ENCODE measurements around the gene BSN.

Gene BSN

DNA sequence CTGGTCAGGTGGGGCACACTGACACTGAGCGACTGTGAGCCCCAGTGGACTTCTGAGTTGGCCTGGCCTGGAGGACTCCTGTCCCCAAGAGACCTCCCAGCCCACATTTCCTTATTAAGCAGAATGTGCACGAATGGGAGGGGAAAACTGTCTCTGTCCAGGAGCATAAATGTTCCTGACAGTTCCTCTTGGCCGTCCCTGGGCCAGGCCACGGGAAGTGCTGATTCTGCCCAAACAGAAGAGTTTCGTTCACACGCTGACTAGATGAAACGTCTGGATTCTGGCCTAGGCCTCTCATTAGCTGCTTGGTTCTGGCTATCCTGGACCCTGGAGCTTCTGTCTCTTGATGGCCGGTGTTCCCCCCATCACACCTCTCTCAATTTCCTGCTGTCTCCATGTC is 90.4 kb downstream of the BSN start:
- H3K9me3 ChIP-seq (ENCODE audit: insufficient read depth, low read length, severe bottlenecking), result no peaks in the 10 kb centered on the region
- H3K4me3 ChIP-seq (ENCODE audit: low read depth in 1 of 2, low read length in 2 of 2), result no peak overlapping the region
- H3K9ac ChIP-seq (ENCODE audit: low read depth, low read length), result no peak overlapping the region
- no peak overlapping the region for H2AFZ ChIP-seq (ENCODE audit: low read depth, low read length)
- no peaks in the 10 kb centered on the region for H3K79me2 ChIP-seq (ENCODE audit: insufficient read depth, low read length)
- no peak for ATAC-seq (ENCODE audit: insufficient read depth, low read depth)
- H3K27ac ChIP-seq (ENCODE audit: low read length), result no peak overlapping the region
- H3K4me1 ChIP-seq (ENCODE audit: insufficient read depth, low read length), result no peaks in the 10 kb centered on the region
- TF ChIP-seq EZH2 (IDR thresholded peaks at IDR 0.05; ENCODE audit: borderline replicate concordance, low read depth, low read length, severe bottlenecking), result no peak
- TF ChIP-seq, protein P1, sequence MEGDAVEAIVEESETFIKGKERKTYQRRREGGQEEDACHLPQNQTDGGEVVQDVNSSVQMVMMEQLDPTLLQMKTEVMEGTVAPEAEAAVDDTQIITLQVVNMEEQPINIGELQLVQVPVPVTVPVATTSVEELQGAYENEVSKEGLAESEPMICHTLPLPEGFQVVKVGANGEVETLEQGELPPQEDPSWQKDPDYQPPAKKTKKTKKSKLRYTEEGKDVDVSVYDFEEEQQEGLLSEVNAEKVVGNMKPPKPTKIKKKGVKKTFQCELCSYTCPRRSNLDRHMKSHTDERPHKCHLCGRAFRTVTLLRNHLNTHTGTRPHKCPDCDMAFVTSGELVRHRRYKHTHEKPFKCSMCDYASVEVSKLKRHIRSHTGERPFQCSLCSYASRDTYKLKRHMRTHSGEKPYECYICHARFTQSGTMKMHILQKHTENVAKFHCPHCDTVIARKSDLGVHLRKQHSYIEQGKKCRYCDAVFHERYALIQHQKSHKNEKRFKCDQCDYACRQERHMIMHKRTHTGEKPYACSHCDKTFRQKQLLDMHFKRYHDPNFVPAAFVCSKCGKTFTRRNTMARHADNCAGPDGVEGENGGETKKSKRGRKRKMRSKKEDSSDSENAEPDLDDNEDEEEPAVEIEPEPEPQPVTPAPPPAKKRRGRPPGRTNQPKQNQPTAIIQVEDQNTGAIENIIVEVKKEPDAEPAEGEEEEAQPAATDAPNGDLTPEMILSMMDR (IDR thresholded peaks at IDR 0.05; ENCODE audit: borderline replicate concordance, extremely low read depth, low read length, poor library complexity, severe bottlenecking), result no peak
- H3K36me3 ChIP-seq (ENCODE audit: insufficient read depth, low read length), result no peaks in the 10 kb centered on the region
- no peak for DNase-seq
- no peaks in the 10 kb centered on the region for H4K20me1 ChIP-seq (ENCODE audit: insufficient read depth, low read length)
- H3K27me3 ChIP-seq (ENCODE audit: insufficient read depth, low read length, poor library complexity), result no peaks in the 10 kb centered on the region
- no peak overlapping the region for H3K4me2 ChIP-seq (ENCODE audit: insufficient read depth, low read length)

DNA sequence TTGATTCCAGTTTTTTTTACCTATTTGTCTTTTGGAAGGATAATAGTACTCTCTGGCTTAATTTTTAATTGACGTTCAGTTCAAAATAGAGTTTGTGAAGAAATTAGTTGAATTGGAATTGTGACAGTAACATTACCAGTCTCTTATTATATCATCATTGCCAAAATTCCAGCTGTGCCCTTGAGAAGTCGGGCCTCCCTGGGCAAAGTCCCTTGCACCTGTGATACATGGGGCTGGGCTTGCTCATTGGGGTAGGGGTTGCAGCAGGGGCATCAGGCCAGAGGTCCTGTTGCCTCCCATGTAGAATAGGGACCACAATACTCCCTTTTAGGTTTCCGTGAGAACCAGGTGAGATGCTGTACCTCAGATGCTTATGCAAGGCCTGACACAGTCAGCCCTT is 92.0 kb downstream of the BSN start:
- DNase-seq, result no peak
- ATAC-seq (ENCODE audit: insufficient read depth, low read depth), result no peak
- Histone ChIP-seq H3K79me2 (ENCODE audit: insufficient read depth, low read length) (no peaks in the 10 kb centered on the region), H2AFZ (ENCODE audit: low read depth, low read length) (no peak overlapping the region), H3K9ac (ENCODE audit: low read depth, low read length) (no peak overlapping the region), H3K36me3 (ENCODE audit: insufficient read depth, low read length) (no peaks in the 10 kb centered on the region), H3K4me1 (ENCODE audit: insufficient read depth, low read length) (no peaks in the 10 kb centered on the region), H3K4me2 (ENCODE audit: insufficient read depth, low read length) (no peak overlapping the region), H3K27ac (ENCODE audit: low read length) (no peak overlapping the region), H3K4me3 (ENCODE audit: low read depth in 1 of 2, low read length in 2 of 2) (no peak overlapping the region), H3K9me3 (ENCODE audit: insufficient read depth, low read length, severe bottlenecking) (no peaks in the 10 kb centered on the region), H3K27me3 (ENCODE audit: insufficient read depth, low read length, poor library complexity) (no peaks in the 10 kb centered on the region), H4K20me1 (ENCODE audit: insufficient read depth, low read length) (no peaks in the 10 kb centered on the region)
- TF ChIP-seq, protein P1 (IDR thresholded peaks at IDR 0.05; ENCODE audit: borderline replicate concordance, extremely low read depth, low read length, poor library complexity, severe bottlenecking), result no peak
- TF ChIP-seq EZH2 (IDR thresholded peaks at IDR 0.05; ENCODE audit: borderline replicate concordance, low read depth, low read length, severe bottlenecking), result no peak

DNA sequence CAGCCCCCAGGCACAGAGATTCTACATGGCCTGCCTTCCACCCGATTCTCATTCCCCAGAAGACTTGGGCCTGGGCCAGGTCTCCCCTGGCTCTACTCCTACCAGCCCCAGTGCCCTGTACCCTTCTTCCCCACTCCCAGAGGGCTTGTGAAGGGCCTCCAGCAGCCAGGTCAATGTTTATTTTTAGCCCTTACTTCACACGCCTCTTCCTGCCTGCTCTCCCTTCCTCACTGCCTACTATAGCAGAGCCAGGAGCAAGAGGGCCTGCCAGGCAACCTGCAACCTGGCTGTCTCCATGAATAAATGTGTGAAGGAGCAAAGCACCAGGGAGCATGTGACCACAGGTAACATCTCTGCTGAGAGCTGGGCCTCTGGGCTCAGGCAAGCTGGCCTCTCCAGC is 93.5 kb downstream of the BSN start:
- DNase-seq (no peak), ATAC-seq (ENCODE audit: insufficient read depth, low read depth) (no peak)
- TF ChIP-seq, protein P1 (IDR thresholded peaks at IDR 0.05; ENCODE audit: borderline replicate concordance, extremely low read depth, low read length, poor library complexity, severe bottlenecking), result no peak
- no peak for TF ChIP-seq EZH2 (IDR thresholded peaks at IDR 0.05; ENCODE audit: borderline replicate concordance, low read depth, low read length, severe bottlenecking)
- H3K79me2 ChIP-seq (ENCODE audit: insufficient read depth, low read length), result no peaks in the 10 kb centered on the region
- H3K4me3 ChIP-seq (ENCODE audit: low read depth in 1 of 2, low read length in 2 of 2), result no peak overlapping the region
- no peaks in the 10 kb centered on the region for H3K27me3 ChIP-seq (ENCODE audit: insufficient read depth, low read length, poor library complexity)
- no peak overlapping the region for H3K27ac ChIP-seq (ENCODE audit: low read length)
- H3K4me2 ChIP-seq (ENCODE audit: insufficient read depth, low read length), result no peak overlapping the region
- H3K9me3 ChIP-seq (ENCODE audit: insufficient read depth, low read length, severe bottlenecking), result no peaks in the 10 kb centered on the region
- H2AFZ ChIP-seq (ENCODE audit: low read depth, low read length), result no peak overlapping the region
- H3K9ac ChIP-seq (ENCODE audit: low read depth, low read length), result no peak overlapping the region
- no peaks in the 10 kb centered on the region for H4K20me1 ChIP-seq (ENCODE audit: insufficient read depth, low read length)
- H3K4me1 ChIP-seq (ENCODE audit: insufficient read depth, low read length), result no peaks in the 10 kb centered on the region
- H3K36me3 ChIP-seq (ENCODE audit: insufficient read depth, low read length), result no peaks in the 10 kb centered on the region

Measured in DND-41 (cell line).